SKM-1 (cell line): ENCODE measurements around the gene CD40LG.

Experiments used
- DNase-seq: peaks from one replicate; lab custom pipeline; 2025; ENCODE audit not compliant: unreplicated experiment; lab: John Stamatoyannopoulos, UW

The CD40LG gene

DNA sequence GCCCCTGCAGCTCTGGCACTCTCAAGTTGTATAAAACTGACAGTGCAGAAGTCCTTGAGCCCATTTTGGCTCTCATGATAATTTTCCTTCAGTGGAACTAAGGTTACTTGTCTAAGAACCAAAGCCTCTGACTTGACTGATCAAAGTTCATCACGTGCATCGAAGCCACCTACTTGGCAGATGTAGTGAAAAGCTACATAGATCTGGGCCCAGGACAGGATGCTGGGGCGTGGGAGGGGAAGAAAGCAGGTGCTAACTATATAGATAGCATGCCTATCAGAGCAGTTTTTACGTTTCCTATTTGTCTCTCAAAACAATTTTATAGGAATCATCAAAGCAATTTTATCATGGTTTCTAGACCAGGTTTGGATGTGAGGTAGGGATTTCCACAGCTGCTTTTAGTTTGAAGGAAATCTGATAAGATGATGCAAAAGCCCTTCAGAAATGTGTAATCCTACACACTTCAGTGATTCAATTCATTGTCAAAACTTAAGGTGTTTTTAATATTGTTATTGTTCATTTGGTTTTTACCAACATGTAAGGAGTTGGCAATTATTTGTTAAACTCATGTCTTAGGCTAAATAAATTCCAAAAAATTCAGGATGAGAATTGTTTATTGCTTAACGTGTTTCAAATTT lies 1.2 kb upstream of the CD40LG start:
- no peak for DNase-seq

DNA sequence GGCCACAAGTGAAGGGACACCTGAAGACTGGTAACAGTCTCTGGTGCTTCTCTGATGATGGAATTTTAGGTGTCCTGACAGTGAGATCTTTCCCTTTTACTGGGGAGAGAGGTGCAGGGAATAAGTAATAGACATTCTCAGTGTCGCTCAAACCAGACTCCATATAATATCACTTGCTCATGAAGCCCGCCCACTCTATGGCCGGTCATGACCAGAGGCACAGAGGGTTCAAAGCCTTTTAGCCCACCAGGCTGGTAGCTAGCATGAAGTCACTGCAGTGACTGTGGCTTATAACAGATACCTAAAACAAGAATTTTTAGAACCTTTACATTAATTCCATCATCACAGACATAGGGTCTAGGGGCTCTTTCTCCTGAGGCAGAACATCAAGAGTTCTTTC lies 2.9 kb downstream of the CD40LG start:
- no peak for DNase-seq

DNA sequence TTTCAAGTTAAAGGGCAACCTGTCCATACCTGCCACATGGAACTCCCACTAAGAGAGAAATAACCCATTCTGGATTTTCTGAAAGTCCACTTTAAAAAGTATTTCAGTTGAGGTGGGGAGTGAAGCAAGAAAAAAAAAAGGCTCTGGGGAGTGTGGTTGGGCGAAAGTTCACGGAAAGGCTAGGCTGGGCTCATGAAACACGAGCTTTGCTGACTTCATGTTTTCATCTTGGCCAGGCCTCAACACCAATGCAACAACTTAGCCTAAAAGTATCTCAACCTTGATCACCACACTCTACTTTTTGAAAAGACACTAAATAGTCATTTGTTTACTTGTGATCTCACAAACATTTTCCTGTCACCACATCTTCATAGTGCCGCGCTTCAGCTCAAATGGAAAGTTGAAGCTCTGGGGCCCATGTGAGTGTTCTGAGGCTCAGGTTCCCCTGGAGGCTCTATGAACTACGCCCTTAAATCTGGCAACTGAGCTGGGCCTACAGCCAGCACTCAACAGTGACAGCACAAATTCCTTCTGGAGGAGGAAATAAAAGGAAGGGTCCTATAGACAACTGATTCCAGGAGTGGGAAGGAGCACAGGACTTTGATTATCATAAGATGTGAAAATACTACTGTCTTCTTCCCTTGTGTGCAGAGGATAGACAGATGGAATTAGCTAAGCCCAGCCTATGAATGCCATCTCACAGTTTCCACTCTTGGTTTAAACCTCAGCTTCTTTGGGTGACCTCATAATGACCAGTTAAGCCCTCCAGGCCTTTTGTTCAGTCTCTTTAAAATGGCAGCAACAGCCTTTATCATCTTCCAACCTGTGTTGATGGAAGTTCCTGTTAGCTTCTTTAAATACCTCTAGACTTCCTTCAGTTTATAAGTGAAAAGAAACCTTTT lies 5.1 kb downstream of the CD40LG start:
- DNase-seq: no peak

DNA sequence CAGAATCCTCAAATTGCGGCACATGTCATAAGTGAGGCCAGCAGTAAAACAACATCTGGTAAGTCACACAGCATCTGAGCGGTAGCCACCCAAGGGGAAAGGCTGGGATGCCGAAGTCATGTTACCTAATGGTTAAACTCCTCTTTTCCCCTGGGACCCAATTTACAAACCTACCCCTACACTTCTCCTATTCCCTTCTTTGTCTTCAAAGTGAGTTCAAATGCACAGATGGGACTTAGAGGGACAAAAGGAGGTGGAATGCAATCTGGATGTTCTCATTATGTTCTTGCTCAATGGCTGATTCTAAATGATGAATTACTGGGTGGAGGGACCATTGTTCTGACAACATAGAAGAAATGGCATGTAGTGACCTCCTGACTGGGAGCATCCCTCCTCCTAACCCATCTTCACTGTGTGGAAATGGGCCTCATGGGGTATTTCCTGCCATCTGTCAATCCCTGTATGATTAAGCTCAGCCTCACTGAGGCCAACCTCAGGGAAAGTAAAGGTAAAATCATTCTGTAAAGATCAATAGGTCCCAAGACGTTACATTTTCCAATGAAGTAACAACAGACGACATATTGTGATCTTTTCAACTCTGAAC lies 8.5 kb downstream of the CD40LG start:
- no peak for DNase-seq

DNA sequence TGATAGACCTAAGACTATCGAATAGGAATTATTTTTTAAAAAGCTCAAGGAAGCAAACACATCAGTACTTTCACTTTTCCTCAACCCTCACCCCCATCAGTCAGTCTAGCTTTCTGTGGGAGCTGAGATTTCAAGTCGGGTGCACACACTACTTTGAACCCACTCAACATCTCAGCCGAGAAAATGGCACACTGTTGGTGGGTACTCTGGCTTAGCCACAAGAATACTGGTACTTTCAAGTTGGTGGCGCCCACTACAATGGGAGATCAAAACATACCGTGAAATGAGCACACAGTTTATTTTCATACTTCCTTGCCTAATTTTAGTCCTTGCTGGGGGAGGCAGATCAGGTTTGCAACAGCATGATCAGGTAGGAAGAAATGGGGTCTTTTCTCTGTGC lies 10.2 kb downstream of the CD40LG start:
- DNase-seq: no peak

DNA sequence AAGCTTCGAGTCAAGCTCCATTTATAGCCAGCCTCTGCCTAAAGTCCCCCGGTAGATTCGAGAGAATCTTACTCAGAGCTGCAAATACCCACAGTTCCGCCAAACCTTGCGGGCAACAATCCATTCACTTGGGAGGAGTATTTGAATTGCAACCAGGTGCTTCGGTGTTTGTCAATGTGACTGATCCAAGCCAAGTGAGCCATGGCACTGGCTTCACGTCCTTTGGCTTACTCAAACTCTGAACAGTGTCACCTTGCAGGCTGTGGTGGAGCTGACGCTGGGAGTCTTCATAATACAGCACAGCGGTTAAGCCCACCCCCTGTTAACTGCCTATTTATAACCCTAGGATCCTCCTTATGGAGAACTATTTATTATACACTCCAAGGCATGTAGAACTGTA lies 11.2 kb downstream of the CD40LG start:
- DNase-seq: no peak

DNA sequence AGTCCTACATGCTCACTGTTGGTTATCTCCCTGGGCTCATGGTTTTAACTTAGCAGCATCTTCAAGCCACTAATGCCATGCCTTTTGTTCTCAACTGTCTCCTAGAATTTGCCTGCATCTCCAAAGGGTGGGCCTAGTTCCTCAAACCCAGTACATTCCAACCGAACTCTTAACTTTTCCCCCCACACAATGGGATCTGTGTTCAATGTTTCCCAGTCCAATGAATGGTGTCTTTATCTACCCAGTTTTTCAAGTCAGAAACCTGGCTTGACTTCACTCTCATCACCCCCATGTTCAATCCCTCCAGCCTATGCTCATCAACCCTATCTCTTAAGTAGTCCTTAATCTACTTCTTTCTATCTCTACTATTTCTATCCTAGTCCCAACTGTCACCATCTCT lies 12.9 kb downstream of the CD40LG start:
- no peak for DNase-seq

DNA sequence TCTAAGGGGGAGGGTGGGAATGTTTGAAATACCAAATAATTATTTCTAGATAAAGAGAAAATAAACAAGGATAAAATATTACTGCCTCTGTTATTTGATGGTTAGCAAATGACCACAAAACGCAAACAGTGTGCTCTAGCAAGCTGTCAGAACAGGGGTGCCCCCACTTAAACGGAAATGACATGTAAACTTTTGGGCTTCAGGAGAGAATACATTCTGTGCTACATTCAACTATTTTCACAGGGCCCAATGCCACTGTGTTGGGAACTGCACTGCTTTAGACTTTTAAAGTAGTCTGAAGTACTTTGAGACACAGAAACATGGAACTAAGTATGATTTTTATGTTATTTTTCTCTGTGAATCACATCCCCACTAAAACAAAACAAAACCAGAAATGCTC lies 14.1 kb downstream of the CD40LG start:
- no peak for DNase-seq

DNA sequence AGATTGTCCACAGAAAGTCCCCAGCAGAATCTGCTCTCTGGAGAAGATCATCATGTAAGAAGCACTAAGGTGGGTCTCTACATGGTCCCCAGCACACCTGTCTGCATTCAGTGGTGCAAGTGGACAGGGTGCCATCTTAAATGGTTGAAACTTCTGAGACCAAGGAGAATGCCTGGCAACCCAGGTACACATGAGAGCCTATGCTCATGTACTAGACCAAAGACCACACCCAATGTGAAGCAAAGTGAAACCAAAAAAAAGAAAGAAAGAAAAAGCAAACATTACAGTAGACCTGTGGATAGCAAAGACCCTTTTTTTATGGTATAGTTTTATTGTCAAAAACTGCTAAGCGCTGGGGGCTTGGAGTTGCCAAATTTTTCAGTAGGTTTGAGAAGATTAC lies 15.0 kb downstream of the CD40LG start:
- no peak for DNase-seq

DNA sequence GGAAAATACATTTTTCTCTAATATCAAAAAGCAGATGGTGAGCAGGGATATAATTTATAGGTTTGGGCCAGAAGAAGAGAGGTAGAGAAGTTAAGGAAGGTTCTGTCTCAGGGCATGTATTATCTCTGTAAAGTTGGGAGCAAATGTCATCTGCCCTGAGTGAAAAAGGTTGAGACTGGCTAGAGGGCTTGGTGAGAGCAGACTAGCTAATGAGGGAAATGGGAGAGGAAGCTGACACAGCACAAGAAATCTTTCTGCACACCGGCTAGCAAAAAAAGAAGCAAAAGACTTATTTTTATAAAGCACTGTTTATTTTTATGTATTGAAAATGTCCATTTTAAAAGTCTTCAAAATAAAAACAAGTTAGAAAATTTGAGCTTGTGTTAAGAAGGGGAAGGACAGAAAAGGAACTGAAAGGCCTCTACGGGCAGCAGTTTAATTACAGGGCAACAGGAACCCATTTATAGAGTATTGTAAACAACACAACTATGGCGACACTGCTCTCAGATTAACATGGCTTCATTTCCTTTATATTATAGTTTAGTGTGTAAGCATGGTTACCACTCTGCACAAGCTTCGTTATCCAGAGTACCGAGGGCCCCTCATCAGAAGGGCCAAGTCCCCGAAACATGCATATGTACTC lies 17.4 kb downstream of the CD40LG start:
- no peak for DNase-seq

DNA sequence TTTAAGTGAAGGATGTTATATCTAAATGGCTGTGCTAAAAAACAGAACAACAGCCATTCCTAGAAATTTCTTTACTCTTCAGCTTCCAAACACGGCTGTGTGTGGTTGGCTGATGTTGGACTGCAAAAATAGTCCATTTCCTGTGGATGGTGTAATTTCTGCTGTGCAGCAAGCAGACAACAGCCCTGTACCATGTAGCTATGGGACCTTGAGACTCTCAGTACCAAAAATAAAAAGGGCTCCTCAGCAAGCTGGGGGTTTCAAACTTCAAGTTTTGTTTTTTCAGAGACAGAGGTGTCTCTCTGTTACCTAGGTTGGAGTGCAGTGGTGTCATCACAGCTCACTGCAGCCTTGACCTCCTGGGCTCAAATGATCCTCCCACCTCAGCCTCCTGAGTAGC lies 18.1 kb downstream of the CD40LG start:
- DNase-seq: no peak

DNA sequence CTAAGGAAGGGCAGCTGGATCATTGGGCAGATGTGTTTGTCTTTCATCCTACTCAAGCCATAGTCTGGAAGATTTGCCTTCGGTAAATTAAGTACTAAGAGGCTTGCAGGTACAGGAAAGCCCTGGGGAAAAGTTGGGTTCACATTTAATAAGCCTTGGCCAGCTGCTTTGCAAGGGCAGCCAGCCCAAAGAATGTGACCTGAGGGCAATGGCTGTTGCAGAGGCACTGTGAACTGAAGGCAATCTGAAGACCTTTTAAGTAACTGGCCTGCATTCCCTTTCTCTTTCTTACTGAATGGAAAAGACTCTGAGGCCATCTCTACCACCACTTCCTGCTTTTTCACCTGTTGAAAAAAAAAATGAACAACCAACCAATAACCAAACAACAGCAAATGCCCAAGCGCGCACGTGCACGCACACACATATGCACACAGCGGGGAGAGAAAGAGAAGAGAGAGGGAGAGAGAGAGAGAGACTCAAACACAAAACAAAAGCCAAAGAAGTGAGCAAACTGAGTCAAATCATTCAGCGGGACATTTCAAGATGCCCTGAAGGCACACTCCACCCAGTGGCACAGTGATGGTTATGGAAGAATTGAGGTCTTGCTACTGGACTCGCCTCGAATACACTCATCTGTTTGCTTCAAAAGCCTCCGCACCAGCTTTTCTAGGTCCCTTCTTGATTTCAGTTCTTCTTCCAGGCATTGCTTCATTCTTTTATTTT lies 19.6 kb downstream of the CD40LG start:
- DNase-seq: no peak

DNA sequence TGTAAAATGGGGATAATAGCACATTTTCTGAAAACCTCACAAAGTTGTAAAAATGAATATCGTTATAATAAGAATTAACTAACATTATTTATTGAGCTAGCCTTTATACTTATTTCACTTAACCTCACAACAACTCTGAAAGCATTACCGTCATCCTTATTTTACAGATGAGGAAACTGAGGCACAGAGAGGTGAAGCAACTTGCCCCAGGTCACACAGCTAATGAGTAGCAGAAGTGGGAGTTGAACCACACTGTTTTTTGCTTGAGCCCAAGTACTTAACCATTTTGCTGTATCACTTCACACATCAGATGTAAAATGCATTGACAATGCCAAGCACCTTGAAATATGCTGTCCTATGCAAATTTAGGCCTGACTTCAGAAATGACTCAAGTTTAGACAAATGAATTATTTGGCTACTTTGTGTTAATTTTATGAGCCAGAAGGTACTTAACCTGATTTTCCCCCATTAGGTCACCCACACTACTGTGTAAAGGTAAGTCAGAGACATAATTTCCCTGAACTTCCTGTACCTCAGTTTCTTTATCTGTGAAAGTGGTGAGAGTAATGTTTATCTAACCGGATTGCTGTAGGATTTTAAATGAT lies 23.1 kb downstream of the CD40LG start:
- DNase-seq: no peak

DNA sequence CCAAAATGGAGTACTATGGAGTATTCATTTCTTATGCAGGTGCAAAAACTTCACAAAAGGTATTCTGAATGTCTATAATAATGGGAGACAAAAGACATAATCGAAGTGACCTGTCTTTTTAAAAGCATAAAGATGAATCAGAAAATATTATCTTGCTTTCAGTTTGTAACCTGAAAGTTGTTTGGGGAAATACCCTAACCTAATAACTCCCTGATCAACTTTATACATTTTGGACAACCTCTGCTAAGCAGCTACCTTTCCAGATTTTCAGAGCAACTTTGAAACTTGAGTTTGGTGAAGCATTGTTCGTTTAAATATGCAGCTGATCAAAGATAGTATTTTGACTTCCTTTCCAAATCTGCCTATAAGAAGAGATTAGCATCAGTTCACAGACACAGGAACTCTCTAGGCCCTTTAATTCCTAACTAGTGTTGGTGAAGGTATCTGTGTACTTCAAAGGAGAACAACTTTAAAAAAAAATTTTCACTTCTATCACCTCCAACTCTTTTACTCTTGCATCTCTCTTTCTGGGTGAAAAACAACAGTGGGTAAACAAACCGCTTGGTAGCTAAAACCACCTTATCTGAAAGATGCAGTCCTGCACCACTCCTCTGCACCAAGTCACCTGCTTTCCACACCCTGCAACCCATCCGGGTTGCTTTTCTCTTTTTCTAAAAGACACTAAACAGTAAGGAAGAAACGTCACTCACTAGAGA lies 26.5 kb downstream of the CD40LG start:
- DNase-seq: no peak

DNA sequence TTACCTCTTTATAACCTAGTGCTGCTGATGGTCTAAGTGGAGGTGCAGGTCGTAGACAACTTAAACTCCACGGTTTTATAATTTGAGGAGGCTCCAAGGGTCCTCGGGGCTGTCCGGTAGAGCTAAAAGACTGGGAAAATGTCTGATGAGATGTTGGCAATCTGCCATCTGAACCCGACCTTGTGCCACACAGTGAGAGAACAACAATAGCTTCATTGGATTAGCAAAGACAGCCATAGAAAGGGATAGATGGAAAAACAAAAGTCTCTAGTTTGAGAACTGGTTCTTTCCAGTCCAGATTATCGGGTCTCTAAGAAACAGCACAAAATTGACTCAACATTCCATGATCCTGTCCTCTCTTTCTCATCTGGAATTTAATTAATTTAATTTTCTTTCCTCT lies 31.6 kb downstream of the CD40LG start:
- no peak for DNase-seq

DNA sequence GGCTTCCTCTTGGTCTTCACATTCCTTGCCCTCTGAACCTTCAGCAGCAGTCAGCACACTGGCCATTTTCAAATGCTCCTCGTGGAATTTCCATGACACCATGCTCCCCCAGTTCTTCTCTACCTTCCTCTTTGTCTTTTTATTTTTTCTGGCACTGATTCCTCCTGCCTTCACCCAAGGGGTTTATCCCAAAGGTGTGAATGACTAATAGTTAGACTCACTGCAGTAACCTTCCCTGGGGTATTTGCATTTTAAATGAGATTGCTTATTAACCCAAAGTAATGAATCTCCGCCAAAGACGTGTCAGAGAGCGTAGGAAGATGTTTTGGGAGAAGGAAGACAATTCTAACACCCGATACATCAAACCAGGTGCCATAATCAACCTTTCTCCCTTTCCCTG lies 36.2 kb downstream of the CD40LG start:
- no peak for DNase-seq

DNA sequence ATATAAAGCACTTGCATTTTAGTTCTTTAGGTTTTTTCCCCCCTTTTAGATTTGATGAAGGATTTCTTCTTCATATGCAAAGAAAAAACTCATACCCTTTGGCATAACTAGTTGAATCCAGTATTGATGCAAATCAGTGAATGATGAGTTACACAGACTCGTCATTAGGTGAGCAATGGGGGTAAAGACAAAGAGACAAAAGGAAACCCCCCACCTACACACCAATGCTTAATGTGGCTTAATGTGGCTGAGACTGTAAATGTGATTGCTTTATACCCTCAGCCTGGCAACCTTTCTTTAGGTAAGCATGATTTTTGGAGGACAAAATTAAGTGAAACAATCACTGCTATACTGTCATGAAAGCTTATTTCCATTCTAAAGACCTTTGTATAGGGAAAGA lies 39.5 kb downstream of the CD40LG start:
- no peak for DNase-seq

DNA sequence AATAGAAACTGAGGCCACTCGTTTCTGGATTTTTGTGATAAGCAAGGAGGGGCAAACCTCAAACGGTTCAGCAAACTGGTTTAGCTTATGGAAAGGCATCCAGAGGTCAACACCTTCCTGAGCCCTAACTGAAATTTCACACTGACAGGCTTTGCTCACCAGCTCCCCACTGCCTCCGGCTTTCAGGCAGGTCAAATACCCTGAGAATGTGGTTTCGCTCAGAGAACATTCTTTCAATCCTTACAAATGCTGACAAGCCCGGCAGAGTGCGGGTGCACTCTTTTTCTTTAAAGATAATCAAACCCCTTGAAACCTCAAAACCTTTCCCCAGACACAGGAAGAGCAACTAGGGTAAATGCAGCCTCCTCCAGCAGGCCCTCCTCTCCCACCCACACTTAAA lies 41.5 kb downstream of the CD40LG start:
- no peak for DNase-seq

DNA sequence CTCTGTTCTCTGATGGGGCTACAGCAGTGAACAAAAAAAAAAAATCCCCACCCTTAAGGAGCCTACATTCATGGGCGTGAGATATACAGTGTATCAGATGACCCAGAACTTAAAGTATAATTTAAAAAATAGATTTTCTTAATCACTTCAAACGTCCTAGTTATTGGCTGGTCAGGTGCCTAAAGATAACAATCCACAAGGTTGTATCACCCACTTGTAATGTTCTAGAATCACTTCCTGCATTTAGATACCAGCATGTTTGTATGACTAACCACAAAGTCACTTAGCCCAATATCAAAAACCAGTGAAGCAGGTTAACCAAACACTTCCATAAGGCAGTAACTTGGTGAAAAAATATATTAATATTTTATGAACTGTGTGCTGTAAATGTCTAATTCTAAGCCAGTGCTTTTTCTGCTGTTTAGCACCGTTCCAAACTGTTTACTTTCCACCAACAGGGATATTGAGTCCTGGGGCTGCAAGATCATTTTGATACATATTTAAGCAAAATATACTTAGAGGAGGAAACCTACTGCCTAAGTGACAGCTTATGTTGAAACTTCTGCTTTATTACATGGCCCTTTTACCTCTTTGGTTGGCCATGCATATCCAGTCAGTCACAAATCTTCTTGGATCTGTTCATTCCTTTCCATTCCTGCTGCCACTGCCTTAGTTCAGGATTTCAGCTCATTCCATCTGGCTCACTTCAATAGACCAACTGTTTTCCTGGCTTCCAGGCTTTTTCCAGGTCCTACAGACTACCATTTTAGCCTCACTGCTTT lies 43.3 kb downstream of the CD40LG start:
- no peak for DNase-seq
